Measurements from ENCODE around the gene SH2D1A.

Gene SH2D1A

GRCh38 chrX:124415115-124415800 is 68.9 kb downstream of the SH2D1A start:
- Histone ChIP-seq H3K27me3 (ENCODE audit: control insufficient read depth, insufficient read depth, low read length) (no peaks in the 10 kb centered on the region), H3K36me3 (ENCODE audit: control insufficient read depth, insufficient read depth, low read length) (no peaks in the 10 kb centered on the region), H3K9me3 (ENCODE audit: control insufficient read depth, insufficient read depth, low read length) (no peaks in the 10 kb centered on the region), H3K27ac (ENCODE audit: low read length) (no peak overlapping the region), H3K4me1 (ENCODE audit: control insufficient read depth, insufficient read depth, low read length) (peaks cover under 1% of the 10 kb centered on the region), H3K4me3 (ENCODE audit: low read length) (no peak overlapping the region)
- WGBS (ENCODE audit: insufficient coverage, insufficient read length), result no CpG with 5 or more reads among the region's 5 CpGs
- no peak for DNase-seq (ENCODE audit: low read depth, low spot score)

GRCh38 chrX:124421898-124422655 is 75.7 kb downstream of the SH2D1A start:
- no peak for DNase-seq (ENCODE audit: low read depth, low spot score)
- H3K9me3 ChIP-seq (ENCODE audit: control insufficient read depth, insufficient read depth, low read length), result no peaks in the 10 kb centered on the region
- H3K27me3 ChIP-seq (ENCODE audit: control insufficient read depth, insufficient read depth, low read length), result no peaks in the 10 kb centered on the region
- no peaks in the 10 kb centered on the region for H3K36me3 ChIP-seq (ENCODE audit: control insufficient read depth, insufficient read depth, low read length)
- H3K4me1 ChIP-seq (ENCODE audit: control insufficient read depth, insufficient read depth, low read length), result peaks cover 4% of the 10 kb centered on the region
- no peak overlapping the region for H3K27ac ChIP-seq (ENCODE audit: low read length)
- no CpG with 5 or more reads among the region's 15 CpGs for WGBS (ENCODE audit: insufficient coverage, insufficient read length)
- H3K4me3 ChIP-seq (ENCODE audit: low read length), result no peak overlapping the region
